Activated CD4-positive, alpha-beta memory T cell treated with anti-CD3 and anti-CD28 coated beads, Interleukin-2, amount 10 ng/mL, durations not matched to agents 7 days and 5 days (primary cell): ENCODE results near the gene BMP8A. TPM values are rescaled to one million over a fixed set of nuclear protein-coding genes. Genes with fewer than 3 reads are reported as not detected.
"Not testable (repeated sequence)": the region's sequence is repeated elsewhere in the genome, so short reads cannot be mapped to it uniquely, and the experiment has no call there.

Experiments
- CTCF ChIA-PET: fragments of 350-600 bp; sonication (Branson Sonifier 250); formaldehyde crosslinking; loops from one replicate; lab custom pipeline; 2021; ENCODE audit warnings: antibody characterized with exemption, inconsistent platforms; lab: Charles Lee
- POLR2A ChIA-PET: fragments of 350-600 bp; sonication (Branson Sonifier 250); formaldehyde crosslinking; loops from one replicate; lab custom pipeline; 2021; ENCODE audit warnings: antibody characterized with exemption; lab: Charles Lee
- DNase-seq: peaks from one replicate; pipeline ENCODE4 v3.0.0-alpha.2; 2020
- H3K27ac Mint-ChIP-seq: one replicate; pipeline ENCODE4 v1.8.0; 2021; ENCODE audit warnings: mild to moderate bottlenecking, mixed read lengths
- H3K27me3 Mint-ChIP-seq: one replicate; pipeline ENCODE4 v1.8.0; 2021; ENCODE audit warnings: mixed read lengths
- H3K36me3 Mint-ChIP-seq: one replicate; pipeline ENCODE4 v1.8.0; 2021; ENCODE audit warnings: low read depth, mixed read lengths
- H3K4me1 Mint-ChIP-seq: one replicate; pipeline ENCODE4 v1.8.0; 2021; ENCODE audit warnings: mixed read lengths
- H3K4me3 Mint-ChIP-seq: one replicate; pipeline ENCODE4 v1.8.0; 2021; ENCODE audit warnings: mild to moderate bottlenecking, mixed read lengths
- H3K9me3 Mint-ChIP-seq: one replicate; pipeline ENCODE4 v1.8.0; 2021; ENCODE audit warnings: mixed read lengths
- total RNA-seq, 2 experiments: library from RNA; stranded (reverse); gene quantifications; one replicate each; pipeline ENCODE4 v1.2.3, GENCODE V29; 2021

Gene BMP8A
- total RNA-seq, 2 experiments from 2014 or later: not detected

DNA sequence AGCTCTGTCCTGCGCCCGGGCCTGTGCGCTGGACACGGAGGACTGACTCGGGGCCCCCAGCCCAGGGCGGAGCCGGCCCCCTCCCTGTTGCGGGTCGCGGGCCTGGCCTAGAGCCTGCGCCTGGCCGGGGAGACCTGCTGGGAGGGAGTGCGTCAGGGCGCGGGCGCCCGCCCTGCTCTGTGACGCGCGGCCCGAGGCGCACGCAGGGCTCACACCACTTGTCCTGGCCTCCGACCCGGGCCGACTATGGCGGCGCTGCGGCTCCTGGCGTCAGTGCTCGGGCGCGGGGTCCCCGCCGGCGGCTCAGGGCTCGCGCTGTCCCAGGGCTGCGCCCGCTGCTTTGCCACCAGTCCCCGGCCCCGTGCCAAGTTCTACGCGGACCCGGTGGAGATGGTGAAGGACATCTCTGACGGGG, 23.3 kb downstream of the BMP8A start:
- H3K9me3 Mint-ChIP-seq, POLR2A ChIA-PET, H3K4me1 Mint-ChIP-seq, H3K27me3 Mint-ChIP-seq, H3K36me3 Mint-ChIP-seq, DNase-seq, H3K27ac Mint-ChIP-seq, H3K4me3 Mint-ChIP-seq, CTCF ChIA-PET: not testable (repeated sequence)

DNA sequence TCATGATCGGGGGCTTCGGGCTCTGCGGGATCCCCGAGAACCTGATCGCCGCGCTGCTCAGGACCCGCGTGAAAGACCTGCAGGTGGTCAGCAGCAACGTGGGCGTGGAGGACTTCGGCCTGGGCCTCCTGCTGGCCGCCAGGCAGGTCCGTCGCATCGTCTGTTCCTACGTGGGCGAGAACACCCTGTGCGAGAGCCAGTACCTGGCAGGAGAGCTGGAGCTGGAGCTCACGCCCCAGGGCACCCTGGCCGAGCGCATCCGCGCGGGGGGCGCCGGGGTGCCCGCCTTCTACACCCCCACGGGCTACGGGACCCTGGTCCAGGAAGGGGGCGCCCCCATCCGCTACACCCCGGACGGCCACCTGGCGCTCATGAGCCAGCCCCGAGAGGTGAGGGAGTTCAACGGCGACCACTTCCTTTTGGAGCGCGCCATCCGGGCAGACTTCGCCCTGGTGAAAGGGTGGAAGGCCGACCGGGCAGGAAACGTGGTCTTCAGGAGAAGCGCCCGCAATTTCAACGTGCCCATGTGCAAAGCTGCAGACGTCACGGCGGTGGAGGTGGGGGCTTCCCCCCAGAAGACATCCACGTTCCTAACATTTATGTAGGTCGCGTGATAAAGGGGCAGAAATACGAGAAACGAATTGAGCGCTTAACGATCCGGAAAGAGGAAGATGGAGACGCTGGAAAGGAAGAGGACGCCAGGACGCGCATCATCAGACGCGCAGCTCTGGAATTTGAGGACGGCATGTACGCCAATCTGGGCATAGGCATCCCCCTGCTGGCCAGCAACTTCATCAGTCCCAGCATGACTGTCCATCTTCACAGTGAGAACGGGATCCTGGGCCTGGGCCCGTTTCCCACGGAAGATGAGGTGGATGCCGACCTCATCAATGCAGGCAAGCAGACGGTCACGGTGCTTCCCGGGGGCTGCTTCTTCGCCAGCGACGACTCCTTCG, 24.0 kb downstream of the BMP8A start:
- POLR2A ChIA-PET, H3K36me3 Mint-ChIP-seq, H3K9me3 Mint-ChIP-seq, CTCF ChIA-PET, H3K4me1 Mint-ChIP-seq, H3K27ac Mint-ChIP-seq, H3K27me3 Mint-ChIP-seq, DNase-seq: not testable (repeated sequence)
- H3K4me3 Mint-ChIP-seq: peak overlapping the region; percentile 55

DNA sequence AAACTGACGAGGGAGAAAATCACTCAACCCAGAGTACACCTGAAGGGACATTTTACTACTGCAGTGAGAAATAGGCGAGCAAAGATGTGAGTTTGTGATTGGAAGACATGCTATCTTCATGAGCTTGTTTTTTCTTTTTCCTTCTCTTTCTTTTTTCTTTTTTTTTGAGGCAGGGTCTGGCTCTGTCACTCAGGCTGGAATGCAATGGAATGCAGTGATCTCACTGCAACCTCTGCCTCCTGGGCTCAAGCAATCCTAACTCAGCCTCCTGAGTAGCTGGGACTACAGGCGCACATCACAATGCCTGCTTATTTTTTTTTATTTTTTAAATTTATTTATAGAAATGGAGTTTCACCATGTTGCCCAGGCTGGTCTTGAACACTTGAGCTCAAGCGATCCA, 25.4 kb downstream of the BMP8A start:
- DNase-seq, H3K4me1 Mint-ChIP-seq, H3K36me3 Mint-ChIP-seq, H3K9me3 Mint-ChIP-seq, POLR2A ChIA-PET, H3K4me3 Mint-ChIP-seq, H3K27ac Mint-ChIP-seq, H3K27me3 Mint-ChIP-seq, CTCF ChIA-PET: not testable (repeated sequence)

DNA sequence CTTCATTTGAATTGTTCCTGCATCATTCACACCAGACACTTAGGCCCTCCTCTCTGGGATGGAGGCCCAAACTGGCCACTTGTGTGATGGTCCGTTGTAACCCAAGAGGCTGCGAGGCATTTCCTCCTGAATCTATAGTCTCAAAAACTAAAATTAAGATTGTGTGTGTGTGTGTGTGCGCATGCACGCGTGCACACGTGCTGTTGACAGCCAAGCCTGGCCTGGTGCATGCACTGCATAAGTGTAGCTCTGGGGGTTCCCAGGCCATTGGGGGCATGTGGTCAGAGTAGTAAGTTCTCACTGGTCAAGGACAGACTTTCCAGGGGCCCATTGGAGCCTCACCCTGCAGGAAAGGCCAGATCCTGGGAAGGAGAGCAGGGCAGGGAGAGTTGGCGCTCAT, 26.5 kb downstream of the BMP8A start:
- POLR2A ChIA-PET, H3K27ac Mint-ChIP-seq: not testable (repeated sequence)

DNA sequence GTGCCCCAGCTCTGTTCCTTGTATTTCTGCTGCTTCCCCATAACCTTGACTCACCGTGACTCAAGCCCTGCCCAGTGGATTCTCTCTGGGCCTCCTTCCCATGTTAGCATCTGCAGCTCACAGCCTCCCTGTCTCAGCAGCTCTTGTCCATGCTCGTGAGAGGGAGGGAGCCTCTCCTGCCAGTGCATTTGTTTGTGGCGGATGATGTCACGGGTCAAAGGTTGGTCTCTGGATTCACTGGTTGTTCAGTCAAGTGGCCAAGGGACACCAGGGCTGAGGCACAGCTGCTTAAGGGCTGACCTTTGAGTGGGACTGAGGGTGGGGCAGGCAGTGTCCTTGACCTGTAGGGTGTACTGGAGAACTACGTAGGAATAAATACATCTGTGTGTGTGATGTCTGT, 27.9 kb downstream of the BMP8A start:
- H3K27ac Mint-ChIP-seq, H3K9me3 Mint-ChIP-seq, H3K36me3 Mint-ChIP-seq, DNase-seq, CTCF ChIA-PET, POLR2A ChIA-PET, H3K4me3 Mint-ChIP-seq, H3K27me3 Mint-ChIP-seq, H3K4me1 Mint-ChIP-seq: not testable (repeated sequence)

More for the DNA sequence above, 26.5 kb downstream of the BMP8A start:
- H3K27me3 Mint-ChIP-seq, H3K4me1 Mint-ChIP-seq, H3K4me3 Mint-ChIP-seq, CTCF ChIA-PET, DNase-seq, H3K36me3 Mint-ChIP-seq, H3K9me3 Mint-ChIP-seq: not testable (repeated sequence)

DNA sequence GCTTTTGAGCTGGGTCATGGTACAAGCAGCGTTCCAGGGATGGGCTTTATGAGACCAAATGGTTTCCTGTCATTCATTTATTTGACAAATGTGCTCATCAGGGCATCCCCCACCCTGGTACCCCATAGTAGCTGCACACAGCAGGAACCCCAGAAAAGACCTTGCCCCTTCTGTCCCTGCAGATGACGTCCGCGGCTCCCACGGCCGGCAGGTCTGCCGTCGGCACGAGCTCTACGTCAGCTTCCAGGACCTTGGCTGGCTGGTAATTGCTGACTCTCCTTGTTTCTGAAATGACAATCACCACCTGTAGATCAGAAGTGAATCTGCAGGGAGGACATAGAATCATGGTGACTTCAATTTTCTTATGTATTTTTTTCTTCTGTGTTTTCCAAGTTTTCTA, 30.8 kb downstream of the BMP8A start:
- DNase-seq, H3K27ac Mint-ChIP-seq, H3K9me3 Mint-ChIP-seq, H3K36me3 Mint-ChIP-seq, CTCF ChIA-PET, POLR2A ChIA-PET, H3K4me3 Mint-ChIP-seq, H3K27me3 Mint-ChIP-seq: not testable (repeated sequence)
- H3K4me1 Mint-ChIP-seq: peaks cover 21% of the 10 kb centered on the region

DNA sequence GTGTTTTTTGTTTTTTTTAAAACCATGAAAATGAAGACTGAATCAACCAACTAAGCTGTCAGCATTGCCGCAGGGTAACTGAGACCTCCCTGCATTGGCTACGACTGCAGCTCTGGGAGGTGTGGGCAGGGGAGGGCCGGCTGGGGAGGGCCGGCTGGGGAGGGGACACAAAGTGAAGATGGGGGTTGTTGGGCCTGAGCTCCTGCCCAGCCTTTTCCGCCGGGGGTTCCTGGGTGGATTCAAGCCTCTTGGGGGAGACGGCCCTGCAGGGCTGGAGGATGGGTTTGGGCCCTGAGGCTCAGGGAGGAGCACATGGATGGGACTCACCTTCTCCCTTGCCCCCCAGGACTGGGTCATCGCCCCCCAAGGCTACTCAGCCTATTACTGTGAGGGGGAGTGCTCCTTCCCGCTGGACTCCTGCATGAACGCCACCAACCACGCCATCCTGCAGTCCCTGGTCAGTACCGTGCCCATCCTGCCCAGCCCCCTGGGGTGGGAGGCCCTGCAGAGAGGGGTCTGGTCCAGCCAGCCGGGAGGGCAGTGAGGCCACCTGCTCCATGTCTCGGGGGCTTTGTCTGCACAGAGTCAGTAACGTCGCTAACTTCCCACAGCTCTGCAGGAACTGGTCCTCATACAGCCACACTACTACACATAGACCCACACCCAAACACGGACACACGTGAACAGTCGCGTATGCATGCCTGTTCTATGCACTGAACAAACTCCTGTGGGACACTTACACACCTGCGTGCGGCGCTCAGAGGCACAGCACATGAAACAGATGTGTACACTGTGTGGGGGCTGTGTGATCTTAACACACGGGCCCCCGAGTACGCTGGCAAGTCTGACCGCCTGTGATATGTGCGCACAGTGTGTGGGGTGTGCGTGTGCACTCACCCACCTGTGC, 31.5 kb downstream of the BMP8A start:
- H3K4me1 Mint-ChIP-seq: peaks cover 21% of the 10 kb centered on the region
- peaks cover 2% of the 10 kb centered on the region for H3K36me3 Mint-ChIP-seq
- ChIA-PET POLR2A (no interaction called here), CTCF (no interaction called here)
- H3K9me3 Mint-ChIP-seq: no peaks in the 10 kb centered on the region
- no peaks in the 10 kb centered on the region for H3K27me3 Mint-ChIP-seq
- H3K27ac Mint-ChIP-seq: no peak overlapping the region
- DNase-seq: no peak
- H3K4me3 Mint-ChIP-seq: no peak overlapping the region

DNA sequence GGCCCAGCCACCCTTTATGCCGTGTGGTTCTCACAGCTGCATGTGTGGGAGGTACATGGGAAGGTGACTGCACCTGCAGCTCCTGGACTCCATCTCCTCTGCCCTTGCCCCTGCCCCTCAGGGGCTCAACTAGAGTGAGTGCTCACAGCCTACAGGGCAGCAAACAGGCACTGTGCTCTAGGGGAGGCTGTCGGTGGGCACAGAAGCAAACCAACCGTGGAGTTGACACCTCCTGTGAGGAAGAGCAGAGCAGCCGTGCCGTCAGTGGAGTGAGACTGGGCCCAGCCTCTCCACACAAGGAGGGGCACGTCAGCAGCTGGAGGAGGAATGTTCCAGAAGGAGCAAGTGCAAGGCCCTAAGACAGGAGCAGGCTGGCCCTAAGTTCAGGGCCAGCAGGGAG, 32.7 kb downstream of the BMP8A start:
- ChIA-PET CTCF (no interaction called here), POLR2A (interaction anchor here (1.5 kb wide), 1 partner anchor 15 kb away, joined by 3 read pairs; no protein-coding TSS in a partner anchor)
- no peak for DNase-seq
- no peaks in the 10 kb centered on the region for H3K9me3 Mint-ChIP-seq
- H3K27ac Mint-ChIP-seq: peak overlapping the region; percentile 35
- peaks cover 5% of the 10 kb centered on the region for H3K36me3 Mint-ChIP-seq
- H3K4me3 Mint-ChIP-seq: no peak overlapping the region
- H3K4me1 Mint-ChIP-seq: peaks cover 21% of the 10 kb centered on the region
- no peaks in the 10 kb centered on the region for H3K27me3 Mint-ChIP-seq

DNA sequence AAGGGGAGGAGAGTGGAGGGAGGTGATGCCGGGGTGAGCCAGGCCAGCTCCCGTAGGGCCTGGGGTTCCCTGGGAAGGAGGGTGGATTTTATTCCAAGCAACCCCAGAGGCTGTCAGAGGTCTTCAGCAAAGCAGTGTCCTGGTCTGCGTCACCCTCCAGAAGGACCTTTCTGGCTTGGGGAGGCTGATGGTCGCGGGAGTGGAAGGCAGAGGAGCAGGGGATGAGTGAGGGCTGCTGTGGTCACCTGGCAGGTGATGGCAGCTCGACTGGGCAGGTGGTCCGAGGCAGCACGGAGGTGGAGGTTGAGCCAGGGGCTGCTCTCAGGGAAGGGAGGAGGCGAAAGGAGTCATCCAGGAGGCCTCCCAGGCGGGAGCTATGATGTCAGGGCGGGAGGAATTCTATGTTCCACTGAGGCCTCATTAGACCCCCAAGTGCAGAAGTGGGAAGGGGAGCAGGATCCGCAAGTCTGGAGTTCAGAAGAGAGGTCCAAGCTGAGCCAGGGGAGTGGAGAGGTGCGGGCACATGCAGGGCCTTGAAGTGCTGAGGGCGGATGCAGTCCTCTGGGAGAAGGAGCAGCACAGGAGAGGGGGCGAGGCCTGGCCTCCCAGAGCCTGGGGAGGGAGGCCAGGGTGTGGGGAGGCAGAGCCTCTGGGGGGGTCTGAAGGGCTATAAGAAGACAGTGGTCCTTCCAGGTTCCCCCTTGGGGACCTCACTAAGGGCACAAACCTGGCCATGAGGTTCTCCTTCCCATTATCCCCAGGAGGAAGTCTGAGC, 33.3 kb downstream of the BMP8A start:
- H3K27me3 Mint-ChIP-seq: no peaks in the 10 kb centered on the region
- H3K4me1 Mint-ChIP-seq: peaks cover 21% of the 10 kb centered on the region
- ChIA-PET POLR2A (interaction anchor here (1.5 kb wide), 1 partner anchor 16 kb away, joined by 3 read pairs; no protein-coding TSS in a partner anchor), CTCF (interaction anchor here (1.2 kb wide), 1 partner anchor 13 kb away, joined by 4 read pairs; no protein-coding TSS in a partner anchor)
- no peaks in the 10 kb centered on the region for H3K9me3 Mint-ChIP-seq
- H3K4me3 Mint-ChIP-seq: no peak overlapping the region
- DNase-seq: no peak
- H3K27ac Mint-ChIP-seq: no peak overlapping the region
- peaks cover 5% of the 10 kb centered on the region for H3K36me3 Mint-ChIP-seq

DNA sequence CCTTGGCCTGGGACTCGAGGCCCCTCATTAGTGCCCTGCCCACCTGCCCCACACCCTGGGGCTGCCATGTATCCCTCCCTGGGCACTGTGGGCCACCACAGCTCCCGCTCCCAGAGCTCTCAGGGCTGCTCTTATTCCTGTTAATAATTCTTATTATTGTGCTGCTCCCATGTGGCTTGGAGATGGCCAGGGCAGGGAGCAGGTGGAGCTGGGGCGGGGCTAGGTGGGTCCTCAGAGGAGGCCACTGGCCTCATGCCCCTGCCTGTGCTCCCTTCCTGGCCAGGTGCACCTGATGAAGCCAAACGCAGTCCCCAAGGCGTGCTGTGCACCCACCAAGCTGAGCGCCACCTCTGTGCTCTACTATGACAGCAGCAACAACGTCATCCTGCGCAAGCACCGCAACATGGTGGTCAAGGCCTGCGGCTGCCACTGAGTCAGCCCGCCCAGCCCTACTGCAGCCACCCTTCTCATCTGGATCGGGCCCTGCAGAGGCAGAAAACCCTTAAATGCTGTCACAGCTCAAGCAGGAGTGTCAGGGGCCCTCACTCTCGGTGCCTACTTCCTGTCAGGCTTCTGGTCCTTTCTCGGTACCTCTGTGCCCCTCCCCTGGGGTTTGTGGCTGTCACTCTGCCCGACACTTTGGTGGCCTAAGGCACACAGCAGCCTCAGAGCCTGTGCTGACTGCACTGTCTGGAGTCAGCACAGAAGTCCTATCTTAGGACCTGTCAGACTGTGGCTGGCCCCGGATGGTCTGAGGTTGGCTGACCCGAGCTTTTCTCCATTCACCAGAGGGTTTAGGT, 34.1 kb downstream of the BMP8A start:
- DNase-seq: peak; percentile 78
- CTCF ChIA-PET: interaction anchor here (0.5 to 1.2 kb wide), 2 partner anchors 12 to 48 kb away, joined by 3 to 4 read pairs; no protein-coding TSS in a partner anchor

DNA sequence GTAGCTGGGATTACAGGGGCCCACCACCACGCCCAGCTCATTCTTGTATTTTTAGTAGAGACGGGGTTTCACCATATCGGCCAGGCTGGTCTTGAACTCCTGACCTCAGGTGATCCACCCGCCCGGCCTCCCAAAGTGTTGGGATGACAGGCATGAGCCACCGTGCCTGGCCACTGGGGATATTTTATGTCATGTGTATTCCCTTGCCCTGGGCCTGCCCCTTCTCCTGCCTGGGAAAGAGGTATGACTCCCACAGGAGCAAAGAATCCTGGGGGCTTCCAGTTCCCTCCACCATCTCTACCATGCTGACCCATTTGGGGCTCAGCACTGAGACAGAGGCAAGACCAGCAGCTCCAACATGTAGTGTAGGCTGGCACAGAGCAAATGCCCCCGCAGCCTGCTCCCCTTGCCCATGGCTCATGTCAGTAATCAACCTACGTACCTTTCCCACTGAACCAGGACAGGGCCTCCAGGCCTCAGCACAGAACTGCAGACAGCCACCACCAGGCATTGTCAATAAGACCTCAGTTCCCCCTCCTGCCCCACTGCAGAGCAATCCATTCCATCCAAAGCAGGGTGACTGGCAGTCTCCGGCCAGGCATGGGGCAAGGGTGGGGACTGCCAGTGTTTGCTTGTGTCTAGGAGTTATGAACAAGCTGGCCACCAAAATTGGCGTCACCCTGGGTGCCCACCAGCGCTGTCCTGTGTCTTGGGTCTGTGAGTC, 35.2 kb downstream of the BMP8A start:
- Mint-ChIP-seq H3K4me1 (peaks cover 21% of the 10 kb centered on the region), H3K27me3 (no peaks in the 10 kb centered on the region), H3K9me3 (no peaks in the 10 kb centered on the region), H3K36me3 (peaks cover 7% of the 10 kb centered on the region), H3K27ac (no peak overlapping the region), H3K4me3 (no peak overlapping the region)
- no peak for DNase-seq
- ChIA-PET CTCF (no interaction called here), POLR2A (no interaction called here)

More for the DNA sequence above, 34.1 kb downstream of the BMP8A start:
- POLR2A ChIA-PET: interaction anchor here (1.5 kb wide), 1 partner anchor 17 kb away, joined by 3 read pairs; no protein-coding TSS in a partner anchor
- H3K27me3 Mint-ChIP-seq: no peaks in the 10 kb centered on the region
- no peaks in the 10 kb centered on the region for H3K9me3 Mint-ChIP-seq
- H3K4me3 Mint-ChIP-seq: no peak overlapping the region
- H3K27ac Mint-ChIP-seq: peak overlapping the region; percentile 49
- H3K36me3 Mint-ChIP-seq: peaks cover 7% of the 10 kb centered on the region
- H3K4me1 Mint-ChIP-seq: peaks cover 21% of the 10 kb centered on the region
